Smooth muscle cell (in vitro differentiated cells): ENCODE data around the gene NF1. TPM values are rescaled to one million over a fixed set of nuclear protein-coding genes. Genes with fewer than 3 reads are reported as not detected.

Experiments
- DNase-seq: peaks from one replicate; lab custom pipeline; 2025; ENCODE audit not compliant: unreplicated experiment; lab: John Stamatoyannopoulos, UW
- H2AFZ ChIP-seq: fragments of 200-600 bp; sonication (generic); 2 replicates; pipeline ENCODE4 v1.6.0; 2016; ENCODE audit warnings: antibody characterized with exemption, low read depth, mild to moderate bottlenecking
- H3F3A ChIP-seq: fragments of 200-600 bp; sonication (generic); 2 replicates; pipeline ENCODE4 v1.6.0; 2017; ENCODE audit warnings: antibody characterized with exemption, low read depth
- H3K27ac ChIP-seq: fragments of 200-600 bp; sonication (generic); 2 replicates; pipeline ENCODE4 v1.5.1; 2016; ENCODE audit warnings: low read depth, mild to moderate bottlenecking
- H3K27me3 ChIP-seq: fragments of 200-600 bp; sonication (generic); 2 replicates; pipeline ENCODE4 v1.6.1; 2016; ENCODE audit warnings: low read depth, mild to moderate bottlenecking
- H3K36me3 ChIP-seq: fragments of 200-600 bp; sonication (generic); 2 replicates; pipeline ENCODE4 v1.5.1; 2016; ENCODE audit warnings: low read depth
- H3K4me1 ChIP-seq: fragments of 200-600 bp; sonication (generic); 2 replicates; pipeline ENCODE4 v1.5.1; 2016; ENCODE audit warnings: low read depth
- H3K4me2 ChIP-seq: fragments of 200-600 bp; sonication (generic); 2 replicates; pipeline ENCODE4 v1.6.0; 2016; ENCODE audit warnings: mild to moderate bottlenecking
- H3K4me3 ChIP-seq: fragments of 200-600 bp; sonication (generic); 2 replicates; pipeline ENCODE4 v1.5.1; 2016; ENCODE audit warnings: mild to moderate bottlenecking
- H3K79me2 ChIP-seq: fragments of 200-600 bp; sonication (generic); 2 replicates; pipeline ENCODE4 v1.6.0; 2016; ENCODE audit warnings: low read depth, mild to moderate bottlenecking
- H3K9ac ChIP-seq: fragments of 200-600 bp; sonication (generic); 2 replicates; pipeline ENCODE4 v1.6.0; 2016; ENCODE audit warnings: low read depth
- H3K9me3 ChIP-seq: fragments of 200-600 bp; sonication (generic); replicated peaks from 2 replicates; pipeline ENCODE4 v1.5.1; 2016; ENCODE audit warnings: low read depth
- H4K20me1 ChIP-seq: fragments of 200-600 bp; sonication (generic); 2 replicates; pipeline ENCODE4 v1.6.0; 2016; ENCODE audit warnings: low read depth
- WGBS: methylation state at CpG from one replicate; pipeline ENCODE4 v1.1.7; 2016; ENCODE audit warnings: low lambda C conversion rate; 5-methylcytosine and 5-hydroxymethylcytosine counted together
- polyA plus RNA-seq: library from polyadenylated mRNA; unstranded; fragments of >200 nt; fragmentation: Nextera tagmentation; extraction: Ambion mirVana; gene quantifications from 2 replicates; pipeline ENCODE4 v1.2.1, GENCODE V29; 2016
- total RNA-seq: library from RNA; depleted of rRNA; stranded (reverse); fragments of >200 nt; gene quantifications from 2 replicates; pipeline ENCODE4 v1.2.3, GENCODE V29; 2014
- TF ChIP-seq, protein P1 (sequence below): fragments of 200-600 bp; sonication (generic); IDR thresholded peaks from 2 replicates; pipeline ENCODE4 v1.5.1; 2017; ENCODE audit warnings: borderline replicate concordance, mild to moderate bottlenecking, antibody characterized with exemption; ENCODE audit not compliant: insufficient read depth, poor library complexity, severe bottlenecking

Gene NF1
- total and polyA plus RNA-seq, 2 experiments from 2014 or later: 7.6 to 74.3 TPM

DNA sequence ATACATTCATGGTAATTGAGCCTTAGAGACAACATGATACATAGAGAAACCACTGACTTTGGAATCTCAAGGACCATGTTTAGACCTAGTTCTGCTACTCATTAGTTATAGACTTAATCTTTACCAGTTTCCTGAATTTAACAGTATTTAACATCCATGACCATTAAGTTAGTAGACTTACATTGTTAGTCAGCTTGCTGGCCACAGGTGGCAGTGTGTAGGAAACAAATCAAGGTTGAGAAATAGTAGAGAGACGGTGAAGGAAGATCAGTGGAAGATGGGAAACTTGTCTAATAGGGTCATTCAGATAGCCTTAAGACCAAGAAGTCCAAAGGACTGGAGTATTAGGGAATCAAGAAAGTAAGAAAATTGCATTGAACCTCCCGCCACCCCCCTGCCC is 171.3 kb downstream of the NF1 start:
- TF ChIP-seq, protein P1, sequence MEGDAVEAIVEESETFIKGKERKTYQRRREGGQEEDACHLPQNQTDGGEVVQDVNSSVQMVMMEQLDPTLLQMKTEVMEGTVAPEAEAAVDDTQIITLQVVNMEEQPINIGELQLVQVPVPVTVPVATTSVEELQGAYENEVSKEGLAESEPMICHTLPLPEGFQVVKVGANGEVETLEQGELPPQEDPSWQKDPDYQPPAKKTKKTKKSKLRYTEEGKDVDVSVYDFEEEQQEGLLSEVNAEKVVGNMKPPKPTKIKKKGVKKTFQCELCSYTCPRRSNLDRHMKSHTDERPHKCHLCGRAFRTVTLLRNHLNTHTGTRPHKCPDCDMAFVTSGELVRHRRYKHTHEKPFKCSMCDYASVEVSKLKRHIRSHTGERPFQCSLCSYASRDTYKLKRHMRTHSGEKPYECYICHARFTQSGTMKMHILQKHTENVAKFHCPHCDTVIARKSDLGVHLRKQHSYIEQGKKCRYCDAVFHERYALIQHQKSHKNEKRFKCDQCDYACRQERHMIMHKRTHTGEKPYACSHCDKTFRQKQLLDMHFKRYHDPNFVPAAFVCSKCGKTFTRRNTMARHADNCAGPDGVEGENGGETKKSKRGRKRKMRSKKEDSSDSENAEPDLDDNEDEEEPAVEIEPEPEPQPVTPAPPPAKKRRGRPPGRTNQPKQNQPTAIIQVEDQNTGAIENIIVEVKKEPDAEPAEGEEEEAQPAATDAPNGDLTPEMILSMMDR: no peak
- Histone ChIP-seq H3K36me3 (peaks cover 4% of the 10 kb centered on the region), H3K4me2 (no peak overlapping the region), H3K9me3 (no peaks in the 10 kb centered on the region), H3K4me1 (peaks cover 8% of the 10 kb centered on the region), H3K27me3 (no peaks in the 10 kb centered on the region), H2AFZ (no peak overlapping the region), H3K27ac (no peak overlapping the region), H3F3A (no peaks in the 10 kb centered on the region), H3K4me3 (no peak overlapping the region), H3K9ac (no peak overlapping the region), H4K20me1 (peaks cover 36% of the 10 kb centered on the region), H3K79me2 (no peaks in the 10 kb centered on the region)
- 97% methylated on average over 2 of the region's 2 CpGs for WGBS
- DNase-seq: no peak

DNA sequence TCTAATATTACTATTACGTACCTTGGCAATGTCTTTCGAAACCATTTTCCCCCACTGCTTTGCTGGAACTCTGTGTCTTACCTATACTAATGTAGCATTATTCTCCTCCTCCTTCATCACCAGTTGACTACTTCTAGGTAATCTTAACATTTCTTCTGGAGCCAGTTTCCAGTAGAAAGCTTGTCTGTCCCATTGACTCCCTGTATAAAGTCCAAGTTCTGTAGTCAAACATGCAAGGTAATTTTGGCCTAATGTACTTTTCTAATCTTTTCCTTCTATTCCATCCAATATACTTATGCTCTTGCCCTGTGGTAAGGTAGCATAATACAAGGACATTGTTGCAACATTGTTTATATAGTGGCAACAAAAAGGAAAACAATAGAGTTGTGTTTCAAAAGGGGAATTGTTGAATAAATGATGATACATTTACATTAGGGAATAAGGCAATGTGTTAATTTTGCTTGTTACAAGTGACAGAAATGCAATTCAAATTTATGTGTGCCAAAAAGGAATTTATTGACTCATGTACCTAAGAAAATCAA is 174.3 kb downstream of the NF1 start:
- H3F3A ChIP-seq: no peaks in the 10 kb centered on the region
- no peaks in the 10 kb centered on the region for H3K9me3 ChIP-seq
- peaks cover 8% of the 10 kb centered on the region for H3K4me1 ChIP-seq
- H3K36me3 ChIP-seq: peaks cover 4% of the 10 kb centered on the region
- H3K4me3 ChIP-seq: no peak overlapping the region
- WGBS: 96% methylated on average over 2 of the region's 2 CpGs
- H2AFZ ChIP-seq: no peak overlapping the region
- H3K27ac ChIP-seq: peak overlapping the region; percentile 57
- H4K20me1 ChIP-seq: peaks cover 36% of the 10 kb centered on the region
- peak overlapping the region; percentile 70 for H3K4me2 ChIP-seq
- DNase-seq: no peak
- H3K79me2 ChIP-seq: no peaks in the 10 kb centered on the region
- TF ChIP-seq, protein P1: no peak
- no peaks in the 10 kb centered on the region for H3K27me3 ChIP-seq
- no peak overlapping the region for H3K9ac ChIP-seq

GRCh38 chr17:31269578-31269983 is 174.8 kb downstream of the NF1 start:
- no peak for DNase-seq
- TF ChIP-seq, protein P1: no peak
- peaks cover 4% of the 10 kb centered on the region for H3K36me3 ChIP-seq
- no peak overlapping the region for H3K9ac ChIP-seq
- H3K27ac ChIP-seq: peak overlapping the region; percentile 57
- H3K4me2 ChIP-seq: peak overlapping the region; percentile 70
- H3K27me3 ChIP-seq: no peaks in the 10 kb centered on the region
- H3K9me3 ChIP-seq: no peaks in the 10 kb centered on the region
- H3K4me1 ChIP-seq: peaks cover 8% of the 10 kb centered on the region
- H3K79me2 ChIP-seq: no peaks in the 10 kb centered on the region
- H4K20me1 ChIP-seq: peaks cover 36% of the 10 kb centered on the region
- no peaks in the 10 kb centered on the region for H3F3A ChIP-seq
- H3K4me3 ChIP-seq: no peak overlapping the region
- no peak overlapping the region for H2AFZ ChIP-seq
- 0% methylated on average over 1 of the region's 1 CpG for WGBS

DNA sequence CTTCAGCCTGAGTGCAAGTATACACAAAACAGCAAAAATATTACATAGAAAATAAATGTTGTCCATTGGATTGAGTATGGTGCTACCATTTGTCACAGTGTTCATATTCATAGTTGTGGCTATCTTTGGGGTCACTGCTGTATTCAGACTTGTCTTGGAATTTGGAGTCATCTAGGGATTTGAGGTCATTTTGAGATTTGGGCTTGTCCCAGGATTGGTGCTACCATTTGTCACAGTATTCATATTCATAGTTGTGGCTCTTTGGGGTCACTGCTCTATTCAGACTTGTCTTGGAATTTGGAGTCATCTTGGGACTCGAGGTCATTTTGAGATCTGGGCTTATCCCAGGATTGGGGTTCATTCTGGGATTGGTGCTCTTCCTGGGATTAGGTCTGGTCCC is 177.5 kb downstream of the NF1 start:
- Histone ChIP-seq H3K4me2 (no peak overlapping the region), H3K27me3 (no peaks in the 10 kb centered on the region), H2AFZ (no peak overlapping the region), H3K9me3 (no peaks in the 10 kb centered on the region), H3K4me1 (peaks cover 8% of the 10 kb centered on the region), H3K9ac (no peak overlapping the region), H4K20me1 (peaks cover 33% of the 10 kb centered on the region), H3K36me3 (peaks cover 2% of the 10 kb centered on the region), H3K79me2 (no peaks in the 10 kb centered on the region), H3F3A (no peaks in the 10 kb centered on the region), H3K4me3 (no peak overlapping the region), H3K27ac (no peak overlapping the region)
- TF ChIP-seq, protein P1: no peak
- no peak for DNase-seq
- WGBS: 100% methylated on average over 1 of the region's 1 CpG
